HEK293T (cell line): ENCODE data around the gene AKT3.

Experiments used
- FOXK2 ChIP-seq: fragments of 450-650 bp; IDR thresholded peaks from 2 replicates; pipeline ENCODE4 v1.6.1; 2016; ENCODE audit warnings: mild to moderate bottlenecking
- L3MBTL2 ChIP-seq: fragments of 450-650 bp; conservative IDR thresholded peaks from 2 replicates; pipeline ENCODE4 v1.6.1; 2016; ENCODE audit warnings: mild to moderate bottlenecking
- PKNOX1 ChIP-seq: fragments of 450-650 bp; IDR thresholded peaks from 2 replicates; pipeline ENCODE4 v1.6.1; 2016
- ZNF384 ChIP-seq: fragments of 450-650 bp; IDR thresholded peaks from 2 replicates; pipeline ENCODE4 v1.6.1; 2016

- TF ChIP-seq ZNF384 = no peak
- no peak for TF ChIP-seq FOXK2
- TF ChIP-seq PKNOX1 = no peak
- no peak for TF ChIP-seq L3MBTL2
Measured at GRCh38 chr1:243802736-243803135, 47.3 kb downstream of the AKT3 start.
